Mammary epithelial cell (primary cell): ENCODE results near the gene MRPL18.

Source experiments
- CTCF ChIP-seq, 2 donors: IDR thresholded peaks in 1 of 2; conservative IDR thresholded peaks in 1 of 2; 2 replicates each; pipeline ENCODE4 v1.5.1; 2011 to 2012; ENCODE audit warnings: inconsistent platforms in 2 of 2, low read length in 2 of 2, mild to moderate bottlenecking in 2 of 2, control low read depth in 1 of 2, low read depth in 1 of 2; ENCODE audit not compliant: insufficient read depth in 1 of 2; ENCODE audit errors: extremely low read depth in 1 of 2
- EZH2 ChIP-seq: IDR thresholded peaks from 2 replicates; pipeline ENCODE4 v1.6.1; 2012; ENCODE audit warnings: low read length, inconsistent platforms, borderline replicate concordance

- no peak for TF ChIP-seq EZH2
- no peak for TF ChIP-seq CTCF (conservative IDR thresholded peaks at IDR 0.05 in 1 of 2, IDR thresholded peaks at IDR 0.05 in 1 of 2; ENCODE audit: extremely low read depth in 1 of 2, insufficient read depth in 1 of 2, low read depth in 1 of 2, low read length in 2 of 2)
Observed at GRCh38 chr6:159838020-159838744, 47.9 kb downstream of the MRPL18 start.
